ENCODE data around the gene RGS3.

DNA sequence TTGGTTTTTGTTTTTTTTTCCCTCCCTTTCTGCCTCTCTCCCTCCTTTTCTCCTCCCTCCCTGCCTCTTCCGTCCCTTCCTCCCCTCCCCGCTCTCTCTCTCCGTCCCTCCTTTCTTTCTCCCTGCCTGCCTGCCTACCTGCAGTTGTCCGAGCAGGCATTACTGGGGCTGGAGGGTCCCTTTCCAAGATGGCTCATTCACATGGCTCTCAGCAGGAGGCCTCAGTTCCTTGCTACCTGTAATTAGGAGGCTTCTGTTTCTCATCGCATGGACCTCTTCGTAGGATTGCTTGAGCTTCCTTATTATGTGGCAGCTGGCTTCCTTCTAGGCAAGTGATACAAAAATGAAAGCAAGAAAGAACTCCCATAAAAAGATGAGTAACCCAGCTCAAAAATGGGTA, 8.0 kb downstream of the RGS3 start:
- TF ChIP-seq, protein P1, sequence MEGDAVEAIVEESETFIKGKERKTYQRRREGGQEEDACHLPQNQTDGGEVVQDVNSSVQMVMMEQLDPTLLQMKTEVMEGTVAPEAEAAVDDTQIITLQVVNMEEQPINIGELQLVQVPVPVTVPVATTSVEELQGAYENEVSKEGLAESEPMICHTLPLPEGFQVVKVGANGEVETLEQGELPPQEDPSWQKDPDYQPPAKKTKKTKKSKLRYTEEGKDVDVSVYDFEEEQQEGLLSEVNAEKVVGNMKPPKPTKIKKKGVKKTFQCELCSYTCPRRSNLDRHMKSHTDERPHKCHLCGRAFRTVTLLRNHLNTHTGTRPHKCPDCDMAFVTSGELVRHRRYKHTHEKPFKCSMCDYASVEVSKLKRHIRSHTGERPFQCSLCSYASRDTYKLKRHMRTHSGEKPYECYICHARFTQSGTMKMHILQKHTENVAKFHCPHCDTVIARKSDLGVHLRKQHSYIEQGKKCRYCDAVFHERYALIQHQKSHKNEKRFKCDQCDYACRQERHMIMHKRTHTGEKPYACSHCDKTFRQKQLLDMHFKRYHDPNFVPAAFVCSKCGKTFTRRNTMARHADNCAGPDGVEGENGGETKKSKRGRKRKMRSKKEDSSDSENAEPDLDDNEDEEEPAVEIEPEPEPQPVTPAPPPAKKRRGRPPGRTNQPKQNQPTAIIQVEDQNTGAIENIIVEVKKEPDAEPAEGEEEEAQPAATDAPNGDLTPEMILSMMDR (IDR thresholded peaks at IDR 0.05) = no peak
- TF ChIP-seq POLR2A (IDR thresholded peaks at IDR 0.05) = no peak
